GM19372 (cell line): ENCODE measurements around the gene RHOBTB1.

Experiments used
- ATAC-seq: cut with Tn5 transposase; IDR thresholded peaks from one replicate; pipeline ENCODE4 v1.9.1; 2021; ENCODE audit warnings: mild to moderate bottlenecking, low read depth, moderate library complexity; ENCODE audit not compliant: unreplicated experiment

The RHOBTB1 gene

GRCh38 chr10:60942788-60943315 lies 1.1 kb downstream of the RHOBTB1 start:
- ATAC-seq = peak; percentile 57

GRCh38 chr10:60942134-60942787 lies 1.7 kb downstream of the RHOBTB1 start:
- no peak for ATAC-seq

GRCh38 chr10:60940446-60940845 lies 3.5 kb downstream of the RHOBTB1 start:
- ATAC-seq = no peak

GRCh38 chr10:60937784-60938654 lies 6.0 kb downstream of the RHOBTB1 start:
- no peak for ATAC-seq

GRCh38 chr10:60937022-60937421 lies 7.0 kb downstream of the RHOBTB1 start:
- ATAC-seq = no peak

- no peak for ATAC-seq
Observed at GRCh38 chr10:60934215-60935175, 9.5 kb downstream of the RHOBTB1 start.

GRCh38 chr10:60932756-60933155 lies 11.2 kb downstream of the RHOBTB1 start:
- no peak for ATAC-seq

GRCh38 chr10:60930237-60930636 lies 13.7 kb downstream of the RHOBTB1 start:
- no peak for ATAC-seq

- no peak for ATAC-seq
Observed at GRCh38 chr10:60921633-60922032, 22.4 kb downstream of the RHOBTB1 start.

GRCh38 chr10:60920479-60920878 lies 23.5 kb downstream of the RHOBTB1 start:
- ATAC-seq = no peak

GRCh38 chr10:60919551-60919950 lies 24.4 kb downstream of the RHOBTB1 start:
- ATAC-seq = no peak

GRCh38 chr10:60917331-60918280 lies 26.4 kb downstream of the RHOBTB1 start:
- ATAC-seq = no peak

GRCh38 chr10:60916025-60916424 lies 28.0 kb downstream of the RHOBTB1 start:
- ATAC-seq = no peak

GRCh38 chr10:60914690-60915141 lies 29.3 kb downstream of the RHOBTB1 start:
- no peak for ATAC-seq

- no peak for ATAC-seq
Observed at GRCh38 chr10:60913657-60914056, 30.3 kb downstream of the RHOBTB1 start.

GRCh38 chr10:60913071-60913470 lies 30.9 kb downstream of the RHOBTB1 start:
- ATAC-seq = no peak

GRCh38 chr10:60911715-60912114 lies 32.3 kb downstream of the RHOBTB1 start:
- no peak for ATAC-seq

GRCh38 chr10:60911216-60911615 lies 32.8 kb downstream of the RHOBTB1 start:
- no peak for ATAC-seq

GRCh38 chr10:60910543-60910942 lies 33.4 kb downstream of the RHOBTB1 start:
- ATAC-seq = no peak
